DMS153 (cell line): Measurements from ENCODE around the gene HLA-DQB2.
"Not testable (repeated sequence)": the region's sequence is repeated elsewhere in the genome, so short reads cannot be mapped to it uniquely, and the experiment has no call there.

ENCODE experiments used
- DNase-seq: peaks from one replicate; lab custom pipeline; 2025; lab: John Stamatoyannopoulos, UW

Gene HLA-DQB2

GRCh38 chr6:32745649-32746048, 17.7 kb downstream of the HLA-DQB2 start:
- not testable (repeated sequence) for DNase-seq

- no peak for DNase-seq
Measured at GRCh38 chr6:32744776-32745175, 18.6 kb downstream of the HLA-DQB2 start.

- no peak for DNase-seq
Measured at GRCh38 chr6:32742374-32742773, 21.0 kb downstream of the HLA-DQB2 start.

GRCh38 chr6:32741031-32741960, 22.0 kb downstream of the HLA-DQB2 start, which contains the start of gene HLA-DQA2:
Gene HLA-DQA2, plus strand, starts transcription at chr6:32741391. Its CDS starts 53 bp downstream, at chr6:32741444.
- DNase-seq, result no peak

GRCh38 chr6:32738126-32738525, 25.2 kb downstream of the HLA-DQB2 start:
- no peak for DNase-seq

- no peak for DNase-seq
Measured at GRCh38 chr6:32718879-32719278, 44.5 kb downstream of the HLA-DQB2 start.

- DNase-seq, result no peak
Measured at GRCh38 chr6:32716396-32716795, 46.9 kb downstream of the HLA-DQB2 start.

GRCh38 chr6:32713241-32713640, 50.1 kb downstream of the HLA-DQB2 start:
- DNase-seq, result no peak

- DNase-seq, result no peak
Measured at GRCh38 chr6:32709625-32710024, 53.7 kb downstream of the HLA-DQB2 start.
